HG03460 (cell line): ENCODE measurements around the gene NKD1.
A peak's percentile ranks its signal among the peaks of the same experiment; 100 is the strongest.

ENCODE experiments used
- ATAC-seq: cut with Tn5 transposase; IDR thresholded peaks from one replicate; pipeline ENCODE4 v1.9.1; 2021; ENCODE audit not compliant: unreplicated experiment

NKD1 gene

GRCh38 chr16:50641818-50642187 is 93.6 kb downstream of the NKD1 start:
- no peak for ATAC-seq

GRCh38 chr16:50642349-50642748 is 94.2 kb downstream of the NKD1 start:
- no peak for ATAC-seq

- ATAC-seq = no peak
Measured at GRCh38 chr16:50643192-50643591, 95.0 kb downstream of the NKD1 start.

- ATAC-seq = no peak
Measured at GRCh38 chr16:50644245-50644644, 96.0 kb downstream of the NKD1 start.

- ATAC-seq = no peak
Measured at GRCh38 chr16:50644729-50645128, 96.5 kb downstream of the NKD1 start.

- ATAC-seq = no peak
Measured at GRCh38 chr16:50645563-50646220, 97.5 kb downstream of the NKD1 start.

GRCh38 chr16:50646345-50646744 is 98.1 kb downstream of the NKD1 start:
- ATAC-seq = no peak

GRCh38 chr16:50651835-50652438 is 103.7 kb downstream of the NKD1 start:
- ATAC-seq = no peak

GRCh38 chr16:50652836-50653425 is 104.7 kb downstream of the NKD1 start:
- ATAC-seq = no peak

- ATAC-seq = no peak
Measured at GRCh38 chr16:50653633-50654519, 105.7 kb downstream of the NKD1 start.

GRCh38 chr16:50655558-50656055 is 107.4 kb downstream of the NKD1 start:
- no peak for ATAC-seq

GRCh38 chr16:50657241-50657640 is 109.0 kb downstream of the NKD1 start:
- ATAC-seq = no peak

GRCh38 chr16:50659806-50660205 is 111.6 kb downstream of the NKD1 start:
- no peak for ATAC-seq

GRCh38 chr16:50662306-50662940 is 114.2 kb downstream of the NKD1 start:
- ATAC-seq = no peak

- no peak for ATAC-seq
Measured at GRCh38 chr16:50664270-50664669, 116.1 kb downstream of the NKD1 start.

GRCh38 chr16:50665128-50665878 is 117.1 kb downstream of the NKD1 start:
- ATAC-seq = no peak

GRCh38 chr16:50666658-50667496 is 118.7 kb downstream of the NKD1 start:
- peak; percentile 82 for ATAC-seq

- ATAC-seq = no peak
Measured at GRCh38 chr16:50667497-50668367, 119.5 kb downstream of the NKD1 start.
